GM19238 (cell line): ENCODE data around the gene CRYM.
"Not testable (repeated sequence)": the region's sequence is repeated elsewhere in the genome, so short reads cannot be mapped to it uniquely, and the experiment has no call there.

Source experiments
- DNase-seq: peaks from one replicate; pipeline ENCODE4 v3.0.0; 2011; ENCODE audit warnings: low spot score; ENCODE audit not compliant: insufficient read length

Gene CRYM

GRCh38 chr16:21279501-21279900, 1.4 kb upstream of the CRYM start:
- DNase-seq, result no peak

- DNase-seq, result no peak
Observed at GRCh38 chr16:21277045-21277926, 804 bp downstream of the CRYM start.

DNA sequence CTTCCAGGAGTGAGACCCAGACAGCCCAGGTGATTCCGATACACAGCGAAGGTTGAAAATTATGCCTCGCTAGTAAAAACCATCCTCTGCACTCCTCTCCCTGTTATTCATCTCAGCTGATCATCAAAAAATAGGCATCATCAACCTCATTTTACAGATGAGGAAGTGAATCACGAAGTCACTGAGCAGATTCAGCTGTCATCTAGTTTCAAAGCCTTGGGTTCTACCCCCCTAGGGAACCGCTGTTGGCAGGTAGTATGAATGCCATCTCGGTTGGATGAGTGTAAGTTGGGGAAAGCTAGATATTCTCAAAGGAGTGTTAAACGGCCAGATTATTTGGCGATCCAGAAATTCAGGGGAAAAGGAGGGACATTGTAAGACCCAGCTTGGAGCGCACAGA, 2.0 kb downstream of the CRYM start:
- DNase-seq, result no peak

GRCh38 chr16:21275529-21275928, 2.6 kb downstream of the CRYM start:
- DNase-seq, result no peak

- DNase-seq, result no peak
Observed at GRCh38 chr16:21274172-21274726, 3.8 kb downstream of the CRYM start.

DNA sequence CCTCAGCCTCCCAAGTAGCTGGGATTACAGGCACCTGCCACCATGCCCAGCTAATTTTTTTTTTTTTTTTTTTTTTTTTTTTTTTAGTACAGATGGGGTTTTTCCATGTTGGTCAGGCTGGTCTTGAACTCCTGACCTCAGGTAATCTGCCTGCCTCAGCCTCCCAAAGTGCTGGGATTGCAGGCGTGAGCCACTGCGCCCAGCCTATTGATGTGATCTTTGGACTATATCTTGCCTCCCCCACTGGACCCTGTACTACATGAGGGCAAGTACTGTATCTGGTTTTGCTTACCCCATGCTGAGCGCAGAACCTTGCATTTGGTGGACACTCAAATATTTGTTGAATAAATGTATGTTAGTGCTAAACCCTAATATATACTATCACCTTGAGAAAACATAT, 5.3 kb downstream of the CRYM start:
- DNase-seq, result not testable (repeated sequence)

- no peak for DNase-seq
Observed at GRCh38 chr16:21272253-21272652, 5.8 kb downstream of the CRYM start.

- no peak for DNase-seq
Observed at GRCh38 chr16:21268236-21268635, 9.9 kb downstream of the CRYM start.

DNA sequence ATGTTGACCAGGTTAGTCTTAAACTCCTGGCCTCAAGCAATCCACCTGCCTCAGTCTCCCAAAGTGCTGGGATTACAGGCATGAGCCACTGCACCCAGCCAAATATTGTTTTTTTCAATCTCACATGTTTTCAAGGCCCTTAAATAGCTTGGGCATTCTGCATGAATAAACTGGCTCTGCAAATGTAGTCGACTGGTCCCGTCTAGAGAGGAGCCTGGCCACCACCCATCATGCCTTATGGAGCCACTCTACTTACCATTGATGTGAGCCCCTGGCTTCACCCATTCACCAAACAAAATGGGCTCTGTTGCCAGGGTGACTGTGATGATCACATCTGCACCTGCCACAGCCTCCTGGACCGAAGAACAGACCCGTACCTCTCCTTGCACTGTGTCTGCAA, 10.8 kb downstream of the CRYM start:
- no peak for DNase-seq

GRCh38 chr16:21265104-21265837, 12.8 kb downstream of the CRYM start:
- DNase-seq, result no peak

DNA sequence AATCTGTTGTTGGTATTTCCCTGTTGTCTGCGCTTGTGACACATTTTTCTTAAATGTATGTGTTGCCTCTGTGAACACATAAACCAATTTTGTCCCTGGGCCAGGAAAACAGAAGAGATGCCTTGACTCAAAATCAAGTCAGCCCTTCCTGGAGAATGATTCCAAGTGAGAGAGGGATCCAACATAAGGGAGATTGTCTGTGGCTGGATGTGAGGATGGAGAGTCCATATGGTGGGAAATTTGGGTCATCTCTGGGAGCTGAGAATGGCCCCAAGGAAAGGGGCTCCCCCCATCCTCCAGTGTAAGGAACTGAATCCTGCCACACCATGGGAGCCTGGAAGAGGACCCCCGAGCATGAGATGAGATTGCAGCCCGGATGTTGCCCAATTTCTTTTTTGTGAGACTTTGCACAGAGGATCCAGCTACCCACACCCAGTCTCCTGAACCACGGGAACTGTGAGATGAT, 13.5 kb downstream of the CRYM start:
- no peak for DNase-seq

- DNase-seq, result peak; percentile 71
Observed at GRCh38 chr16:21263640-21264570, 14.2 kb downstream of the CRYM start.

DNA sequence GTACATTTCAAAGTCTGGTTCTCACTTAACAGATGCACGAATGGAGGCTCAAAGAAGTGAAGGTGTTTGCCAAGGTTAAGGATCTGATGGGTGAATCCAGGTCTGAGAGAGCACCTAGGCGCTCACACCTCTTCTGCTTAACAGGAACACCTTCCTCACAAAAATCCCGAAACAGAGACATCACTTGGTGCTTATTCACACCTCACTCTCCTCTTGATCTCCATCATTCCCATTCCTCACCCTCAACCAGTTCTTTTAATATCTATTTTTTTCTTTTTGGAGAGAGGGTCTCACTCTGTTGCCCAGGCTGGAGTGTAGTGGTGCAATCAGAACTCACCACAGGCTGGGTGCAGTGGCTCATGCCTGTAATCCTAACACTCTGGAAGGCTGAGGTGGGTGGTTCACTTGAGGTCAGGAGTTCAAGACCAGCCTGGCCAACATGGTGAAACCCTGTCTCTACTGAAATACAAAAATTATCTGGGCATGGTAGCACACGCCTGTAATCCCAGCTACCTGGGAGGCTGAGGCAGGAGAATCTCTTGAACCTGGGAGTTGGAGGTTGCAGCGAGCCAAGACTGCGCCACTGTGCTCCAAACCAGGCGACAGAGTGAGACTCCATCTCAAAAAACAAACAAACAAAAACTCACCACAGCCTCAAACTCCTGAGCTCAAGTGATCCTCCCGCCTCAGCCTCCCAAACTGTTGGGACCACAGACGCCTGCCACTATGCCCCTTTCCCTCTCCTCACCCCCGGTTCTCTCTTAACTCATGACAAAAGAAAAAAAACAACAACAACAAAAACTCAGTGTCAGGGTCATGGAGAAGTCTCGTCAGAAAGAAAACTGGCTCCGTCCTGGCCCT, 15.1 kb downstream of the CRYM start:
- DNase-seq, result no peak

DNA sequence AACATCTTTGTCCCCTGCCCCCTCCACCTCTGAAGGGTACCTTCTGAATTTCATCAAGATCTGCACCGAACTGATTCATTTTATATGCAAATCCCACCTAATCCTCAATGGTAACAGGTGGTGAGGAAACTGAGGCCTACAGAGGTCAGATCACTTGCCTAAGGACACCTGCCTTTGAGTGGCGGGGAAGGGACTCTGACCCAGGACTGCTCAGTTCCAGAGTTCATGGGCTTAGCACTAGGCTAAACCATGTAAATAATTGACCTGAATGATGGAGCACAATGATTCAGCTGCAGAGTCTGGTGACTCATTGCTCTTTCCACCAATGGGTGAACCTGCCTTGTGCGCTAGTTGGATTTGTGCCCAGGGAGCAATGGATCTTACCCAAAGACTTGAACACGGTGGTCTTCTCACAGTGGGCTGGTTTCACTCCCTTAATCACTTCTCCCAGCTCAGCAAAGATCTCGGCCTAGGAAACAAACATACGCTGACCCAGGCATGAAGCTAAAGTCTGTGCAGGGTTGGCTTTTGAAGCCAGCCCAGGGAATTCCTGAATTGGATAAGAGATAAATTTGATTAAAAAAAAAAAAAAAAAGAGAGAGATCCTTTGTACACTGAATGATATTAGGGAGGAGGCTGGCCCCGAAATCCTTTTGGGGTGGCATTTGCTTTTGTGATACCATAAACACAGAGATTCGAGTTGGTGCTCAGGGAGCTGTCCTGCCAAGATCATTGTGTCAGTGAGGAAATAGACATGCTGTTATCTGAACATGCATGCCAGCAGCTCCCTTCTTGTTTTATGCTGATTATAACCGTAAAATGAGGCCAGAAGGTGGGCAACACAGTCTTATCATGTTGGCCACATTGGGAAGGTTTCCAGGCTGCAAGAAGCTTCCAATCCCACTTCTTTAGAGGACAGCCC, 17.0 kb downstream of the CRYM start:
- DNase-seq, result no peak

DNA sequence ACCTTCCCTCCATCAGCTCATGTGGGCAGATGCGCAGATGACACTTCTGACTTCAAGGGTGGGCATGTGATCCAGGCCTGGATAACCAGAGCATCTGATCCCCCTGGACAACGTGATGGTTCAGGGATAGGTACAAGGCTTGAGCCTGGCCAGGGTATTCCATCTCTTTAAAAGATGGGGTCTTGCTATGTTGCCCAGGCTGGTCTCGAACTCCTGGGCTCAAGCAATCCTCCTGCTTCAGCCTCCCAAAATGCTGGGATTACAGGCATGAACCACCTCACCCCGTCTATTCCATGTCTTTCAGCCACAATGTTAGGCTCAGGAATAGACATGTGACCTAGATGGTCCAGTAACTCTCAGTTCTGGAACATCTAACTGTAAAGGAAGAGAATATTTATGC, 20.8 kb downstream of the CRYM start:
- DNase-seq, result no peak

DNA sequence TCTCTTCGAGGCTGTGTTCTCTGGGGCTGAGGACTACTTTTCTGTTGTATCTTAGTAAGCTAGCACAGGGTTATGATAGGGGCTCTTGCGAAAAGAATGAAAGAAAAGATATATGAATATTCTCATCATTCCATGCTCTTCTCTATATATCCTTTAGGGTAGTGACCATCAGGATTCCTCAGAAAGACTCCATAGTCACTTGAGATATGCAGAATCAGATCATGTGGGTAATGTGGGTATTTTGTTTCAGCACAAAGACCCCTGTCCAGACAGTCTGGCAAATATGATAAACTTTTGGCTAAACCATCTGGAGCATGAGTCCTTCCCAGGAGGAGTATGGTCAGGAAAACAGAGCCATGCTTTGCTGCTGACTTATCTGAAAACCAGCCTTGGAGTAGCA, 21.5 kb downstream of the CRYM start:
- DNase-seq, result no peak

- no peak for DNase-seq
Observed at GRCh38 chr16:21253470-21253869, 24.6 kb downstream of the CRYM start.

- no peak for DNase-seq
Observed at GRCh38 chr16:21250072-21250923, 27.8 kb downstream of the CRYM start.
